Measurements from ENCODE around the gene SLC8A3. TPM values are rescaled to one million over a fixed set of nuclear protein-coding genes. Genes with fewer than 3 reads are reported as not detected.
A peak's percentile ranks its signal among the peaks of the same experiment; 100 is the strongest.

The SLC8A3 gene
- total RNA-seq, 1 experiment from 2014 or later = 4.5 TPM

GRCh38 chr14:70052990-70053389 lies 135.8 kb downstream of the SLC8A3 start:
- H3K9me3 ChIP-seq (replicated peaks) = no peaks in the 10 kb centered on the region
- DNase-seq (ENCODE audit: low read depth in 1 of 2, low spot score in 2 of 2) = no peak

GRCh38 chr14:70050136-70050535 lies 138.6 kb downstream of the SLC8A3 start:
- H3K27me3 ChIP-seq (replicated peaks) = no peaks in the 10 kb centered on the region
- H3K4me3 ChIP-seq = no peak overlapping the region
- no peaks in the 10 kb centered on the region for H3K4me1 ChIP-seq (replicated peaks)
- DNase-seq (ENCODE audit: low read depth in 1 of 2, low spot score in 2 of 2) = no peak
- H3K27ac ChIP-seq = no peak overlapping the region
- H3K9me3 ChIP-seq (replicated peaks) = no peaks in the 10 kb centered on the region
- no peaks in the 10 kb centered on the region for H3K36me3 ChIP-seq

More at GRCh38 chr14:70052990-70053389, 135.8 kb downstream of the SLC8A3 start:
- Histone ChIP-seq H3K36me3 (no peaks in the 10 kb centered on the region), H3K4me3 (no peak overlapping the region), H3K27ac (no peak overlapping the region), H3K4me1 (replicated peaks) (no peaks in the 10 kb centered on the region), H3K27me3 (replicated peaks) (no peaks in the 10 kb centered on the region)

- Histone ChIP-seq H3K9me3 (replicated peaks) (no peaks in the 10 kb centered on the region), H3K27ac (no peak overlapping the region), H3K27me3 (replicated peaks) (no peaks in the 10 kb centered on the region), H3K4me3 (no peak overlapping the region), H3K36me3 (no peaks in the 10 kb centered on the region), H3K4me1 (replicated peaks) (no peaks in the 10 kb centered on the region)
- no peak for DNase-seq (ENCODE audit: low read depth in 1 of 2, low spot score in 2 of 2)
These were observed 139.1 kb downstream of the SLC8A3 start for GRCh38 chr14:70049605-70050004.

GRCh38 chr14:70048313-70048654 lies 140.5 kb downstream of the SLC8A3 start:
- H3K27ac ChIP-seq = no peak overlapping the region
- no peaks in the 10 kb centered on the region for H3K9me3 ChIP-seq (replicated peaks)
- no peaks in the 10 kb centered on the region for H3K27me3 ChIP-seq (replicated peaks)
- no peaks in the 10 kb centered on the region for H3K36me3 ChIP-seq
- DNase-seq (ENCODE audit: low read depth in 1 of 2, low spot score in 2 of 2) = no peak
- no peak overlapping the region for H3K4me3 ChIP-seq
- H3K4me1 ChIP-seq (replicated peaks) = no peaks in the 10 kb centered on the region

- no peak for DNase-seq (ENCODE audit: low read depth in 1 of 2, low spot score in 2 of 2)
These were observed 141.0 kb downstream of the SLC8A3 start for GRCh38 chr14:70047598-70048312.

GRCh38 chr14:70045844-70046535 lies 142.8 kb downstream of the SLC8A3 start:
- Histone ChIP-seq H3K36me3 (no peaks in the 10 kb centered on the region), H3K4me3 (no peak overlapping the region), H3K4me1 (replicated peaks) (no peaks in the 10 kb centered on the region), H3K27me3 (replicated peaks) (no peaks in the 10 kb centered on the region), H3K27ac (no peak overlapping the region), H3K9me3 (replicated peaks) (no peaks in the 10 kb centered on the region)
- DNase-seq (ENCODE audit: low read depth in 1 of 2, low spot score in 2 of 2) = peak; percentile 26 to 56

More at GRCh38 chr14:70047598-70048312, 141.0 kb downstream of the SLC8A3 start:
- Histone ChIP-seq H3K36me3 (no peaks in the 10 kb centered on the region), H3K27ac (no peak overlapping the region), H3K27me3 (replicated peaks) (no peaks in the 10 kb centered on the region), H3K4me1 (replicated peaks) (no peaks in the 10 kb centered on the region), H3K4me3 (no peak overlapping the region), H3K9me3 (replicated peaks) (no peaks in the 10 kb centered on the region)

- DNase-seq (ENCODE audit: low read depth in 1 of 2, low spot score in 2 of 2) = no peak
- H3K9me3 ChIP-seq (replicated peaks) = no peaks in the 10 kb centered on the region
- no peaks in the 10 kb centered on the region for H3K27me3 ChIP-seq (replicated peaks)
These were observed 143.4 kb downstream of the SLC8A3 start for GRCh38 chr14:70045310-70045709.

GRCh38 chr14:70043001-70043400 lies 145.8 kb downstream of the SLC8A3 start:
- no peaks in the 10 kb centered on the region for H3K36me3 ChIP-seq
- no peaks in the 10 kb centered on the region for H3K27me3 ChIP-seq (replicated peaks)
- H3K4me3 ChIP-seq = no peak overlapping the region
- H3K4me1 ChIP-seq (replicated peaks) = no peaks in the 10 kb centered on the region
- no peaks in the 10 kb centered on the region for H3K9me3 ChIP-seq (replicated peaks)
- no peak overlapping the region for H3K27ac ChIP-seq
- DNase-seq (ENCODE audit: low read depth in 1 of 2, low spot score in 2 of 2) = no peak

More at GRCh38 chr14:70045310-70045709, 143.4 kb downstream of the SLC8A3 start:
- Histone ChIP-seq H3K36me3 (no peaks in the 10 kb centered on the region), H3K4me3 (no peak overlapping the region), H3K4me1 (replicated peaks) (no peaks in the 10 kb centered on the region), H3K27ac (no peak overlapping the region)

GRCh38 chr14:70036665-70037064 lies 152.1 kb downstream of the SLC8A3 start:
- Histone ChIP-seq H3K27ac (no peak overlapping the region), H3K9me3 (replicated peaks) (no peaks in the 10 kb centered on the region), H3K4me3 (no peak overlapping the region), H3K27me3 (replicated peaks) (no peaks in the 10 kb centered on the region), H3K36me3 (no peaks in the 10 kb centered on the region), H3K4me1 (replicated peaks) (no peaks in the 10 kb centered on the region; the same call in 1 of the 2 replicates)
- DNase-seq (ENCODE audit: low read depth in 1 of 2, low spot score in 2 of 2) = no peak

- no peak overlapping the region for H3K27ac ChIP-seq
- H3K36me3 ChIP-seq = no peaks in the 10 kb centered on the region
- H3K4me3 ChIP-seq = no peak overlapping the region
- H3K9me3 ChIP-seq (replicated peaks) = no peaks in the 10 kb centered on the region
- no peak for DNase-seq (ENCODE audit: low read depth in 1 of 2, low spot score in 2 of 2)
- no peaks in the 10 kb centered on the region; the same call in 1 of the 2 replicates for H3K4me1 ChIP-seq (replicated peaks)
- H3K27me3 ChIP-seq (replicated peaks) = no peaks in the 10 kb centered on the region
These were observed 154.5 kb downstream of the SLC8A3 start for GRCh38 chr14:70034257-70034656.

- Histone ChIP-seq H3K4me1 (replicated peaks) (no peaks in the 10 kb centered on the region; the same call in 1 of the 2 replicates), H3K36me3 (no peaks in the 10 kb centered on the region), H3K9me3 (replicated peaks) (no peaks in the 10 kb centered on the region), H3K27ac (no peak overlapping the region), H3K27me3 (replicated peaks) (no peaks in the 10 kb centered on the region), H3K4me3 (no peak overlapping the region)
- DNase-seq (ENCODE audit: low read depth in 1 of 2, low spot score in 2 of 2) = no peak
These were observed 155.2 kb downstream of the SLC8A3 start for GRCh38 chr14:70033561-70033960.

GRCh38 chr14:70033116-70033515 lies 155.6 kb downstream of the SLC8A3 start:
- H3K36me3 ChIP-seq = no peaks in the 10 kb centered on the region
- H3K4me1 ChIP-seq (replicated peaks) = no peaks in the 10 kb centered on the region; the same call in 1 of the 2 replicates
- no peaks in the 10 kb centered on the region for H3K9me3 ChIP-seq (replicated peaks)
- H3K4me3 ChIP-seq = no peak overlapping the region
- no peak overlapping the region for H3K27ac ChIP-seq
- no peaks in the 10 kb centered on the region for H3K27me3 ChIP-seq (replicated peaks)
- no peak for DNase-seq (ENCODE audit: low read depth in 1 of 2, low spot score in 2 of 2)

- Histone ChIP-seq H3K9me3 (replicated peaks) (no peaks in the 10 kb centered on the region), H3K36me3 (no peaks in the 10 kb centered on the region), H3K4me3 (no peak overlapping the region), H3K4me1 (replicated peaks) (no peaks in the 10 kb centered on the region; the same call in 1 of the 2 replicates), H3K27ac (no peak overlapping the region), H3K27me3 (replicated peaks) (no peaks in the 10 kb centered on the region)
- no peak for DNase-seq (ENCODE audit: low read depth in 1 of 2, low spot score in 2 of 2)
These were observed 156.3 kb downstream of the SLC8A3 start for GRCh38 chr14:70032447-70032846.

GRCh38 chr14:70032016-70032415 lies 156.7 kb downstream of the SLC8A3 start:
- Histone ChIP-seq H3K9me3 (replicated peaks) (no peaks in the 10 kb centered on the region), H3K4me1 (replicated peaks) (no peaks in the 10 kb centered on the region; the same call in 1 of the 2 replicates), H3K36me3 (no peaks in the 10 kb centered on the region), H3K27ac (no peak overlapping the region), H3K27me3 (replicated peaks) (no peaks in the 10 kb centered on the region), H3K4me3 (no peak overlapping the region)
- DNase-seq (ENCODE audit: low read depth in 1 of 2, low spot score in 2 of 2) = no peak
